HL-60 (cell line): ENCODE results near the gene PSENEN.

Experiments used
- DNase-seq, 2 experiments: peaks; one replicate each; pipeline ENCODE4 v3.0.0-alpha.2; 2010 to 2020; ENCODE audit warnings: low read depth in 1 of 2, low spot score in 1 of 2
- H3K27ac ChIP-seq: fragments of 250-450 bp; sonication (Bioruptor Pico); replicated peaks from 2 replicates; pipeline ENCODE4 v1.5.1; 2020; ENCODE audit warnings: mild to moderate bottlenecking, moderate library complexity
- H3K27me3 ChIP-seq: fragments of 250-450 bp; sonication (Bioruptor Pico); 2 replicates; pipeline ENCODE4 v1.5.1; 2021; ENCODE audit warnings: mild to moderate bottlenecking, moderate library complexity; ENCODE audit not compliant: insufficient read depth, poor library complexity, severe bottlenecking
- H3K4me3 ChIP-seq: replicated peaks from 2 replicates; pipeline ENCODE4 v1.5.1; 2011; ENCODE audit warnings: mild to moderate bottlenecking, control low read depth, low read length; ENCODE audit not compliant: insufficient read depth
- GABPA ChIP-seq: IDR thresholded peaks from 2 replicates; pipeline ENCODE4 v1.6.1; 2012; ENCODE audit warnings: low read depth
- POLR2AphosphoS5 ChIP-seq: IDR thresholded peaks from 2 replicates; pipeline ENCODE4 v1.6.1; 2012; ENCODE audit warnings: low read depth
- REST ChIP-seq: IDR thresholded peaks from 2 replicates; pipeline ENCODE4 v1.6.1; 2012; ENCODE audit warnings: low read depth; ENCODE audit not compliant: insufficient replicate concordance
- SPI1 ChIP-seq: IDR thresholded peaks from 2 replicates; pipeline ENCODE4 v1.6.1; 2012; ENCODE audit warnings: low read depth, mild to moderate bottlenecking, borderline replicate concordance
- TF ChIP-seq, protein P1 (sequence below): IDR thresholded peaks from one replicate; pipeline ENCODE4 v1.5.1; 2011; ENCODE audit warnings: low read length, control low read depth, inconsistent platforms; ENCODE audit not compliant: insufficient read depth

The PSENEN gene

GRCh38 chr19:35789195-35789977 is 43.9 kb downstream of the PSENEN start:
- H3K27me3 ChIP-seq = no peaks in the 10 kb centered on the region
- no peak for TF ChIP-seq REST
- TF ChIP-seq POLR2AphosphoS5 = no peak
- TF ChIP-seq, protein P1, sequence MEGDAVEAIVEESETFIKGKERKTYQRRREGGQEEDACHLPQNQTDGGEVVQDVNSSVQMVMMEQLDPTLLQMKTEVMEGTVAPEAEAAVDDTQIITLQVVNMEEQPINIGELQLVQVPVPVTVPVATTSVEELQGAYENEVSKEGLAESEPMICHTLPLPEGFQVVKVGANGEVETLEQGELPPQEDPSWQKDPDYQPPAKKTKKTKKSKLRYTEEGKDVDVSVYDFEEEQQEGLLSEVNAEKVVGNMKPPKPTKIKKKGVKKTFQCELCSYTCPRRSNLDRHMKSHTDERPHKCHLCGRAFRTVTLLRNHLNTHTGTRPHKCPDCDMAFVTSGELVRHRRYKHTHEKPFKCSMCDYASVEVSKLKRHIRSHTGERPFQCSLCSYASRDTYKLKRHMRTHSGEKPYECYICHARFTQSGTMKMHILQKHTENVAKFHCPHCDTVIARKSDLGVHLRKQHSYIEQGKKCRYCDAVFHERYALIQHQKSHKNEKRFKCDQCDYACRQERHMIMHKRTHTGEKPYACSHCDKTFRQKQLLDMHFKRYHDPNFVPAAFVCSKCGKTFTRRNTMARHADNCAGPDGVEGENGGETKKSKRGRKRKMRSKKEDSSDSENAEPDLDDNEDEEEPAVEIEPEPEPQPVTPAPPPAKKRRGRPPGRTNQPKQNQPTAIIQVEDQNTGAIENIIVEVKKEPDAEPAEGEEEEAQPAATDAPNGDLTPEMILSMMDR = no peak
- no peak for TF ChIP-seq SPI1
- no peak for TF ChIP-seq GABPA
- no peak overlapping the region for H3K27ac ChIP-seq
- no peak overlapping the region for H3K4me3 ChIP-seq
- DNase-seq = no peak

- Histone ChIP-seq H3K27me3 (no peaks in the 10 kb centered on the region), H3K4me3 (no peak overlapping the region), H3K27ac (no peak overlapping the region)
- no peak for DNase-seq
- no peak for TF ChIP-seq POLR2AphosphoS5
- no peak for TF ChIP-seq GABPA
- TF ChIP-seq SPI1 = no peak
- TF ChIP-seq REST = no peak
- TF ChIP-seq, protein P1 = no peak
Measured at GRCh38 chr19:35789978-35790944, 44.8 kb downstream of the PSENEN start.

GRCh38 chr19:35790981-35791813 is 45.7 kb downstream of the PSENEN start:
- H3K4me3 ChIP-seq = no peak overlapping the region
- H3K27ac ChIP-seq = no peak overlapping the region
- no peaks in the 10 kb centered on the region for H3K27me3 ChIP-seq
- TF ChIP-seq GABPA (no peak), REST (no peak), SPI1 (no peak), POLR2AphosphoS5 (no peak)
- TF ChIP-seq, protein P1 = no peak
- no peak for DNase-seq
